GM15510 (cell line): ENCODE data around the gene SULF2.

ENCODE experiments used
- POLR2A ChIP-seq: IDR thresholded peaks from 3 replicates; pipeline ENCODE4 v1.6.1; 2011; ENCODE audit warnings: borderline replicate concordance; ENCODE audit not compliant: insufficient read length; ENCODE audit errors: extremely low read depth

SULF2 gene

DNA sequence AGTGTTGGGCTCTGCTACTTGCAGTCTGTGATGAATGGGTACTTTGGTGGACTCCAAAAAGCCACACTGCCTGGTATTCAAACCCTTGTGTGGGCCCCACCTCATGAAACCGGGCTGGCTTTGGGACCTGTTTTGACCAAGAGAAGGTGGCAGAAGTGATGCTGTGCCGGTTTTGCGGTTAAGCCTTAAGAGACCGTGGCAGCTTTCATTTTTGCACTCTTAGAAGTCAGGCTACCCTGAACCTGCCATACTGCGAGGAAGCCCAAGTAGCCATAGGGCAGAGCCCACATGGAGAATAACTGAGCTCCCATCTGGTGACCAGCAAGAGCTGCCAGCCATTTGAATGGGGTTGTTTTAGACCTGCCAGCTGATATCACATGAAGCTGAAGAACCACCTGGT is 10.2 kb downstream of the SULF2 start:
- TF ChIP-seq POLR2A = no peak

DNA sequence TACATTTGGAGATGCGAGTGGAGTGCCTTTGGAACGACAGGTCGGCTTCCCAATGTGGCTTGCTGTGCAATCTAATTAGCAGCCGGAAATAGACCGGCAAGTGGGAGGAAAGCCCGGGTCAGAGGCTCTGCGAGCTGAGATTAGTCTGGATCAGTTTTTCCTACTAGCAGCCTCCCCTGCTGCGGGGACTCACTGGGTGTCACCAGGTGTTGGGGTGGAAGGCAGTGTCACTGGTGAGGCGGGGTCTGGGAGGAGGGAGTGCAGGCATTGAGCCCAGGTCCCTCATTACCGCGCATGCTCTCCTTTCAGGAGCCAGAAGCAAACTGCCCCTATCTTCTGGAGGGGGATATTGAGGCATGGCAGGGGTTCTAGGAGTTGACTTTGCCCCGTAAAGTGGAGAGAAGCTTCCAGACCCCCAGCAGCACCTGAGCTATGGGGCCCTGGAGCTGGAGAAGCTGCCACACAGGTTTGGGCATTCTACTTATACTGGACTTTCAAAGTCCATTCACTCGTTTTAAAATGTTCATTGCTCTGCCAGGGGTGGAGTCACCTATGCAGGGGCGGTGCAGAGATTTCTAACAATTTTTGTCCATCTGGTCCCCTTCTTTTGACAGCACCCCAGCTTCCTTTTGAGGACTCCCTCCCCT is 11.0 kb downstream of the SULF2 start:
- no peak for TF ChIP-seq POLR2A

DNA sequence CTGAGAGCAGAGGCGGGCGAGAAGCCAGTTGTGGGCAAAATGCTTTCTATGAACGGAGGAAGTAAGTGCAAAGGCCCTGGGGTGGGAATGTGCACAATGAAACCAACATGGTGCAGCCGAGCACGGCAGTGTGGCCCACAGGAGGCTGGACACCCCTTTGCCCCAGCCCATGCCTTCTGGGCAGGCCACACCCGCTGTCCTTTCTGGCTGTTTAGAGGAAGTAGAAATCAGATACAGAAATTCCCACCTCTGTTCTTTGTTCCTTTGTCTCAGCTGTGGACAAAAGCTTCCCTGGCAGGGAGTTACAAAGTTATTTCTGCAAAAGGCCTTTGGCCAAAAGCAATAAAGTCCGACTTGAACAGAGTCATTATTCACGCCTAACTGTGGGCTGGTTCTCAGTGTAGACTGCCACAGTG is 11.9 kb downstream of the SULF2 start:
- TF ChIP-seq POLR2A = no peak

DNA sequence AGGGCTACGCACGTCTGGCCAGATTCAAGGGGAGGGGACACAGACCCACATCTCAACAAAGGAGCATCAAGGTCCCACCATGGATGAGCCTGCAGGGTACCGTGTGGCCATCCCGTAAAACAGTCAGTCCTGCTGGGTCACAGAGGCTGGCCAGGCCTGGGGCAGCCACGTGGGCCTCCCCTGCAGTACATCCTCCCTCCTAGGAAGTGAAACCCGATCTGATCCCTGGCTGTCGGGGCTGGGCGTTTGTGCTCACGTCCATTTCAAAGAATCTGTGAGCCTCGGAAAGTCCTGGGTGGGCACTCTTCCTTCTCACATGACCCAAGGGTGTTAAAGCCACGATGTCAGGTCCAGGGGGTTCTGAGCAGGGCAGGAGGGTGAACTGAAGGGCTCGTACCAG is 14.3 kb downstream of the SULF2 start:
- TF ChIP-seq POLR2A = no peak

- no peak for TF ChIP-seq POLR2A
Measured at GRCh38 chr20:47768016-47768824, 17.1 kb downstream of the SULF2 start.

DNA sequence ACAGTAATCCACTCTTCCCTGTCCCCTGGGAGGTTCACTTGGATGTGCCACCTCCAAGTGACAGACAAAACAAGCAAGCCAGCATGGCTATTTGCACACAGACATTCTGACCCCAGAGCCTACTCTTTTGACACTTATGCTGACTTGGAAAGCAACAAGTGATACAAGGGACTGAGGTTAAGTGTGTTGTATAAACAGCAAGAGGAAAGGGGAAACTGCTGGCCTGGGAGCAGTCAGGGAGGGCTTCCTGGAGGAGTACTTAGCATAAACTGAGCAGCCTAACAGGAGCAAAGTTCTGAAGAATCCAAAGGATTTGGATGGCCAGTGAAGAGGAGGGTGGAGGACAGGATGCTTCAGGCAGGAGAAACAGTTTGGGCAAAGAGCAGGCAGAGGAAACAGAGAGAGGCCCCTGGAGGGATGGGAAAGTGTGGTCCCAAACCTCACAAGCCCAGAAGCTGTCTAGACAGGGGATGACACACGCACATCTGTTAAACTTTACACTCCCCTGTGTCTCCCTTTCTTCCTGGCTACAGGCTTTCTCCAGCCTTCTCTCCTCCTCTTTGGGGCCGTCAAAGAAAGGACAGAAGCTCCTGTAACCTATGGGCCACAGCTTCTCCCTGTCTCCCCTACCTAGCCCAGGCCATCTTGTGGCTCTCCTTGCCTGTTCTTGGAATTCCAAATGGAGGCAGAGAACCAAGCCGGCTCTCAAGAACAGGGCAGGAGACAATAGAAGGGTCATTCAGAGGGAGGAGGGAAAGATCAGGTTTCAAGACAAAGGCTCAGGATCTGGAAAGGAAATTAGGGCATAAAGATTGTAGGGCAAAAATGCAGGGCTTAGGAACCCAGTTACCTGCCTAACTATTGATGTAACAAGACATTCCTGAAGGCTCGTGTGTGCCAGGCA is 19.3 kb downstream of the SULF2 start:
- TF ChIP-seq POLR2A = no peak

GRCh38 chr20:47765271-47765670 is 20.0 kb downstream of the SULF2 start:
- no peak for TF ChIP-seq POLR2A

GRCh38 chr20:47764154-47764733 is 21.0 kb downstream of the SULF2 start:
- TF ChIP-seq POLR2A = no peak

DNA sequence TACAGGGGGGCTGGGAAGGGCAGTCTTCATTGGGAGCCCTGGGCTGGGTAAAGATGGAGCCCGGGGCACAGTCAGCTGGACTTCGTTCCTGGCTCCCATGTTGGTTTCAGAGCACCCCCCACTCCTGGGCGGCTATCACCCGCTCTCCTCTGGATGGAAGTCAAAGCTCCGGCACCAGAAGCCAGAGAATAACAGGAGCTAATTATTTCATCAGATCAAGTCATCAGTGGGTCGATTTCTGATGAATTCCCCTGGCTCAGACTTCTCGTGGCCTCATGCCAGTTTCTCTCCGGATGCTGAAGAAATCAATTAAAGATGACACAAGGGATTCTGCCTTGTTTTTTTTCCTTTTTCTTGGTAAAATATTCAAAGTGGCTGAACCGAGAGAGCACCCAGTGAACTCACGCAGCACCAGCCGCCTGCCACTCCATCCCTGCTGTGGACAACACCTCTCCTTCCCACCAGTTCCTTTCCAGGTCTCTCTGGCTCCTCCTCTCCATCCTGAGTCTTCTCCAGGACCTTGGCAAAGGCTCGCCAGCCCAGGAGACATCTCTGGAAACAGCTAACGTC is 22.5 kb downstream of the SULF2 start:
- no peak for TF ChIP-seq POLR2A

DNA sequence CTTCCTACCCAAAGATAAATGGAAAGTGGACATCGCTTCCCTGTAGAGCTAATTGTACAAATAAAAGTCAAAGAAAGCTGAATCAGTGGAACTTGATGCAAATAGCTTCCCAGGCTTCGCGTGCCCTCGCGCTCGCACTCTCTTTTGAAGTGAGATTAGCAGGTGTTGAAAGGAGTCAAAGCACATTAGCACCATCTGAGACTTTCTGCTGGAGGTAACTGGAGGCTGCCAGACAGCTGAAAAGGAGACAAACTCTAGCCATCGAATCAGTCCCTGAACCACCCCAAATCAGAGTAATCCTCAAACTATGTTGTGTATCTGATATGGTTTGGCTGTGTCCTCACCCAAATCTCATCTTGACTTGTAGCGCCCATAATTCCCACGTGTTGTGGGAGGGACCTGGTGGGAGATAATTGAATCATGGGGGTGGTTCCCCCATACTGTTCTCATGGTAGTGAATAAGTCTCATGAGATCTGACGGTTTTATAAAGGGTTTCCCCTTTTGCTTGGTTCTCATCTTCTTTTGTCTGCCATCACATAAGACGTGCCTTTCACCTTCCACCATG is 23.7 kb downstream of the SULF2 start:
- TF ChIP-seq POLR2A = no peak

DNA sequence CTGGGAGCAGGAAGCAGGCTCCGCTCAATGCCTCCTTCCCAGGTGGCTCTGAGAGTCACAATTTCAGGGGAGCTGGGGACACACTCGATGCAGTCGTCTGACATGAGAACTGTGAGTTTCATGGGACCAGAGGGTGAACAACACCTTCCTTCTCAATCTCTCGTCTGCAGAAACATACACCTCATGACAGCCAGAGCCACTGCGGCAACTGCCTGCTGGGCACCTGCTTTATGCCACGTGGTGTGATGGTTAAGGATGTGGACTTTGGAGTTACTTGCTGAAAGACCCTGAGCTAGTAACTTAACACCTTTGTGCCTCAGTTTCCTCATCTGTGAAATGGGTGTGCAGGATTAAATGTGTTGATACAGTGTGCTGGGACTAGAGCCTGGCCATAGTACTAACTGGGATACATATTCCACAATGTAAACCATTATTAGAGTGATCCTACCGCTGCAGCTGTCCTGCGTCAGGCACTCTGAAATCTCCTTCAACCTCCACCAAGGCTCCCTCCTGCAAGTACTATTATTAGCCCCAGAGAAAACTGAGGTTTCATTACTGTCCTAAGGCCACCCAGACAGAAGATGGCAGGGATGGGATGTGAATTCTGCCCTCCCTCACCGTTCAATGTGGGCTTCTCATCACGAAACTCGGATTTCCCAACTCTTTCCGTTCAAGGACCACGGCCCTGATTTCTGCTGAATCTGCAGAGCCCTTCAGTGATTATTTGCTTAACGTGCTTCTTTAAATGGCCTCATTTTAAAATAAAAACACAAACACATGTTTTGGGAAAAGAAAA is 24.4 kb downstream of the SULF2 start:
- no peak for TF ChIP-seq POLR2A

DNA sequence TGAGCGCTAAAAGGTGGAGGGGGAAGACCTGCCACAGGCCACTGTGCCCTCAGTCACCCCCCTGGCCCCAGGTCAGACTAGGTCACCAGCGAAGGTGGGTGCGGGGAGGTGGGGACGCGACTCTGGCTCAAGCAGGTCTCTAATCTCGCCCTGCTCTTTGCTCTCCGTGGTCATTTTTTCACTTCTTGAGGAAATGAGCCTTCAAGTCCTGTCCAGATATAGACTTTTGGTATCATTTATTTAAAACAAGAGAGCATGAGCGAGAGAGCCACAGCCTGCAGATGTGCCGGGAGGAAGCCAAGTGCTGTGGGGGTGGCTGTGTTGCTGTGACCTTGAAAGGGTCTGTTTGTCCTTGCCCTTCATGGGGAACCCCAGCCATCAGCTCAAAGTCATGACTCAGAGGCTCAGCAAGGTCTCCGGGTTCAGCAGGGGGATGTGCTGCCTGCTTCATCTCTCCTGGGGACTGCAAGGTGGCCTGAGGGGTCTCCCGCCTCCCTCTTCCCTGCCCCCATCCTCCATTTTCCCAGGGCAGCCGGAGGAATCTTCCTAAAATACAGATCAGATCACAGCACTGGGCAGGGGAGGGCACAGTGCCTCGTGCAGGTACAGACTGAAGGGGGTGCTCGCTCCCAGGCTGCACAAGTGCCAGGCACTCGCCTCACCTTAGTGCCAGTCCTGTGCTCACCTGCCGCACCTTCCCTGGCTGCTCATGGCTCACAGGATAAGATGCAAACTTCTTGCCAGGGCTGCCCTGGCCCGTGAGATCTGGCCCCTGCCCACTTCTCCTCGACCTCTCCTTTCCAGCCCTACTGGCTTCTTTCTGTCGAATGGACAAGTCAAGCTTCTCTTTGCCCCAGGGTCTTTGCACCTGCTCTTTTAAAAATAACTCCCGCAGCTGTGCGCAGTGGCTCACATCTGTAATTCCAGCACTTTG is 26.5 kb downstream of the SULF2 start:
- TF ChIP-seq POLR2A = no peak

GRCh38 chr20:47757145-47758035 is 27.9 kb downstream of the SULF2 start:
- no peak for TF ChIP-seq POLR2A
